ENCODE measurements around the gene FBXL5.

GRCh38 chr4:15653420-15653819, 1.7 kb downstream of the FBXL5 start:
- no peak for TF ChIP-seq CTCF (IDR thresholded peaks at IDR 0.05)
- TF ChIP-seq POLR2AphosphoS5 (IDR thresholded peaks at IDR 0.05) = no peak
